ENCODE data around the gene P2RY12.
A peak's percentile ranks its signal among the peaks of the same experiment; 100 is the strongest.

The P2RY12 gene

GRCh38 chr3:151346292-151346691, 38.3 kb downstream of the P2RY12 start:
- DNase-seq (ENCODE audit: low spot score) = no peak

- no peak for DNase-seq (ENCODE audit: low spot score)
Measured at GRCh38 chr3:151345859-151346258, 38.7 kb downstream of the P2RY12 start.

- DNase-seq (ENCODE audit: low spot score) = no peak
Measured at GRCh38 chr3:151331696-151332095, 52.9 kb downstream of the P2RY12 start.

GRCh38 chr3:151330899-151331298, 53.7 kb downstream of the P2RY12 start:
- no peak for DNase-seq (ENCODE audit: low spot score)

GRCh38 chr3:151330379-151330778, 54.2 kb downstream of the P2RY12 start:
- no peak for DNase-seq (ENCODE audit: low spot score)

GRCh38 chr3:151329363-151329762, 55.2 kb downstream of the P2RY12 start, which contains the start of gene P2RY13:
Gene P2RY13 (minus strand): TSS chr3:151329549. CDS start chr3:151329528, 21 bp downstream.
- DNase-seq (ENCODE audit: low spot score) = no peak

- DNase-seq (ENCODE audit: low spot score) = peak; percentile 48
Measured at GRCh38 chr3:151328298-151328995, 56.1 kb downstream of the P2RY12 start.

- no peak for DNase-seq (ENCODE audit: low spot score)
Measured at GRCh38 chr3:151327571-151328198, 56.9 kb downstream of the P2RY12 start.

- no peak for DNase-seq (ENCODE audit: low spot score)
Measured at GRCh38 chr3:151322511-151322910, 62.0 kb downstream of the P2RY12 start.

GRCh38 chr3:151321526-151321925, 63.0 kb downstream of the P2RY12 start:
- DNase-seq (ENCODE audit: low spot score) = no peak

GRCh38 chr3:151320131-151320530, 64.4 kb downstream of the P2RY12 start:
- DNase-seq (ENCODE audit: low spot score) = no peak

GRCh38 chr3:151319628-151320027, 64.9 kb downstream of the P2RY12 start:
- peak; percentile 50 for DNase-seq (ENCODE audit: low spot score)

GRCh38 chr3:151318991-151319390, 65.6 kb downstream of the P2RY12 start:
- DNase-seq (ENCODE audit: low spot score) = no peak

- DNase-seq (ENCODE audit: low spot score) = no peak
Measured at GRCh38 chr3:151318313-151318712, 66.2 kb downstream of the P2RY12 start.

- DNase-seq (ENCODE audit: low spot score) = peak; percentile 82
Measured at GRCh38 chr3:151316267-151316991, 68.1 kb downstream of the P2RY12 start, which contains the start of gene GPR87. Gene GPR87 (minus strand): TSS chr3:151316820. CDS start chr3:151300100, 16,720 bp downstream.

GRCh38 chr3:151315846-151316245, 68.7 kb downstream of the P2RY12 start:
- DNase-seq (ENCODE audit: low spot score) = no peak

- DNase-seq (ENCODE audit: low spot score) = no peak
Measured at GRCh38 chr3:151315136-151315535, 69.4 kb downstream of the P2RY12 start.

- DNase-seq (ENCODE audit: low spot score) = no peak
Measured at GRCh38 chr3:151314593-151314992, 70.0 kb downstream of the P2RY12 start.

GRCh38 chr3:151314137-151314536, 70.4 kb downstream of the P2RY12 start:
- DNase-seq (ENCODE audit: low spot score) = no peak

- DNase-seq (ENCODE audit: low spot score) = no peak
Measured at GRCh38 chr3:151312972-151313371, 71.6 kb downstream of the P2RY12 start.

- DNase-seq (ENCODE audit: low spot score) = no peak
Measured at GRCh38 chr3:151309566-151309965, 75.0 kb downstream of the P2RY12 start.

GRCh38 chr3:151307583-151308488, 76.7 kb downstream of the P2RY12 start:
- DNase-seq (ENCODE audit: low spot score) = peak; percentile 59

All from activated CD4-positive, alpha-beta T cell treated with anti-CD3 and anti-CD28 coated beads, Interleukin-2, Interleukin-4, amounts not matched to agents 100 ng/mL and 50 ng/mL, durations not matched to agents 16 hours and 8 hours (primary cell).